GM21526 (cell line): ENCODE measurements around the gene ARMH2.

Source experiments
- ATAC-seq: cut with Tn5 transposase; IDR thresholded peaks from one replicate; pipeline ENCODE4 v1.9.1; 2021; ENCODE audit warnings: moderate library complexity; ENCODE audit not compliant: unreplicated experiment, low FRiP score

Gene ARMH2

GRCh38 chr6:24821860-24822444, 23.2 kb upstream of the ARMH2 start:
- no peak for ATAC-seq

- no peak for ATAC-seq
Observed at GRCh38 chr6:24818346-24818745, 19.6 kb upstream of the ARMH2 start.

- no peak for ATAC-seq
Observed at GRCh38 chr6:24809728-24810127, 11.0 kb upstream of the ARMH2 start.

GRCh38 chr6:24807584-24807983, 8.9 kb upstream of the ARMH2 start:
- ATAC-seq = no peak

GRCh38 chr6:24802271-24803059, 3.7 kb upstream of the ARMH2 start:
- ATAC-seq = no peak

GRCh38 chr6:24799541-24799915, 811 bp upstream of the ARMH2 start:
- no peak for ATAC-seq

- ATAC-seq = no peak
Observed at GRCh38 chr6:24797596-24798216, 1.0 kb downstream of the ARMH2 start.

GRCh38 chr6:24796616-24797290, 2.0 kb downstream of the ARMH2 start:
- no peak for ATAC-seq

- ATAC-seq = no peak
Observed at GRCh38 chr6:24795106-24795505, 3.6 kb downstream of the ARMH2 start.

- ATAC-seq = no peak
Observed at GRCh38 chr6:24788031-24788665, 10.6 kb downstream of the ARMH2 start.

- no peak for ATAC-seq
Observed at GRCh38 chr6:24780206-24780605, 18.5 kb downstream of the ARMH2 start.

- no peak for ATAC-seq
Observed at GRCh38 chr6:24779416-24780016, 19.2 kb downstream of the ARMH2 start.

GRCh38 chr6:24778878-24779277, 19.8 kb downstream of the ARMH2 start:
- ATAC-seq = no peak

- ATAC-seq = no peak
Observed at GRCh38 chr6:24778121-24778520, 20.6 kb downstream of the ARMH2 start.

- no peak for ATAC-seq
Observed at GRCh38 chr6:24777227-24777626, 21.5 kb downstream of the ARMH2 start.

GRCh38 chr6:24775520-24776058, 23.1 kb downstream of the ARMH2 start:
- ATAC-seq = no peak

- ATAC-seq = peak; percentile 93
Observed at GRCh38 chr6:24774696-24775519, 23.8 kb downstream of the ARMH2 start, which contains the start of gene GMNN. Gene GMNN, plus strand, starts transcription at chr6:24774937. Its CDS starts 2,310 bp downstream, at chr6:24777247.

- ATAC-seq = no peak
Observed at GRCh38 chr6:24768361-24768760, 30.4 kb downstream of the ARMH2 start.
